SH-SY5Y (cell line): Measurements from ENCODE around the gene HECW1.

Experiments used
- GATA2 ChIP-seq: IDR thresholded peaks from 2 replicates; pipeline ENCODE4 v1.6.1; 2011; ENCODE audit warnings: mild to moderate bottlenecking, low read depth, low read length
- GATA3 ChIP-seq: IDR thresholded peaks from 2 replicates; pipeline ENCODE4 v1.6.1; 2011; ENCODE audit warnings: low read depth, mild to moderate bottlenecking, low read length, moderate library complexity

Gene HECW1

DNA sequence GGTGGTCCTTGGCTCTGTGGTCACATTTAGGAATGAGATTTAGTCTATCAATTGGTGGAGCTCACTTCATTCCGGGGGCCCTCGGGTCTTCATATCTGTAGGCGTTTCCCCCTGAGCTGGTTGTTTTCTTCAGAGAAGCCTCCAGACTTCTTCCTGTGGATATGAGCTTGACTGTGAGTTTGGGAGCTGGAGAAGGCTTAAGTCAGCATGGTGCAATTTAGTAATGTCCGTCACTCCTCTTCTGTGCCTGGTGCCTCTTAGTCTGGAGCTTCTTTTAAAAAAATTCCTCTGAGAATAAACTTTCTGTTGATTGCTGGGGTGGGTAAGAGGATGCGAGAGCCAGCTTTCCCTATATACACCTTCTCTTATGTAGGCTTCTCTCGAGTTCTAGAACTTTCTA, 40.2 kb downstream of the HECW1 start:
- TF ChIP-seq GATA3 (no peak), GATA2 (no peak)

DNA sequence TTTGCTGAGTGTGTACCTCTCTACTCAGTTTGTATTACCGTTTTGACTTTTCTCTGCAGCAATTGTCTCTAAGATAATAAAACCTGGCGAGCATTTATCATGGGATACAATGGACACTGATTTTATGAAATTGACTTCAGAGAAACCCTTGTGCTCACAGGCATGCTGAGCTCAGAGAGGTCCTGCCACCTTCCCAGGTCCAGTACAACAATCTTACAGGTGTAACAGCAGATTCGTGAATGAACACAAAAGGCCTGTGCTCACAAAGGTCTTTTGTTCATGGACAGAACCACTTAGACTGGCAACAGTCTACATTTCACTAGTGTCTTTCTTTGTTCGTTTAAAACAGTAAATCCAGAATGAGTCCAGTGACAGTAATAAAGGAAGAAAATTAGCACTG, 43.2 kb downstream of the HECW1 start:
- TF ChIP-seq GATA3 (no peak), GATA2 (no peak)

DNA sequence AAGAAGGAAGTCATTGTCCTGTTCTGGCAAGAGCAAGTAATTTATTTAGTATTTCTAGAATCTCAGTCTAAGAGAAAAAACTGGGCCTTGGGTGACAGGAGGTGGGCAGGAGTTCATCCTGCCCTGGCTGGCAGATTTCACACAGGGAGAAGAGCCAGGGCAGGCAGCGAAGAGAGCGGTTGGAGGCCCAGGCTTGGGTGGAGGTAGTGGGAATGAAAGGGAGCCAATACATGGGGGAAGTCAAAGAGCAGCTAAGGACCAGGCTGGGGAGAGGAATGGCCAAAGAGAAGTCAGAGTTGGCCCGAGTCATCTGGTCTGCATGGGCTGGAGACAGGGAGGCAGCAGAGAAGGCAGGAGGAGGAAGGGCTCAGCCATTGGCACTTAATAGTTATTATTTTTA, 51.4 kb downstream of the HECW1 start:
- TF ChIP-seq GATA2 (no peak), GATA3 (no peak)

DNA sequence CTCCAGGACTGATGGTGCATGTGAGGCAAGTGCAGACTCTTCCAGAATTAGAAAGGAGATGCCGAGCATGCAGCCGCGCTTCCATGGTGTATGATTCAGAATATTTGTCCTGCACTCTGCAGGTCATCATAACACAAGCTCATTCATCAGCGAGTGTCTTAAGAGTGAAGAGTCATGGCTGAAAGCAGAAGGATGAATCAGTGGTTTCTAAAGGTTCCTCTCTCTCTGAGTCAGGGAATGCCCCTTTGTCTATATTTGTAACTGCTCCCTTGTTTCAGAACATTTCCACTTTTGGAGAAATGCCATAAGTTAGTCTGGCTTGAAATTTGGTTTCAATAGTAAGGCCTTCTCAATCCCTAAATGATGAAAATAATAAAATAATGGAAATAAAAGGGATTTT, 52.3 kb downstream of the HECW1 start:
- TF ChIP-seq GATA3 (no peak), GATA2 (no peak)

DNA sequence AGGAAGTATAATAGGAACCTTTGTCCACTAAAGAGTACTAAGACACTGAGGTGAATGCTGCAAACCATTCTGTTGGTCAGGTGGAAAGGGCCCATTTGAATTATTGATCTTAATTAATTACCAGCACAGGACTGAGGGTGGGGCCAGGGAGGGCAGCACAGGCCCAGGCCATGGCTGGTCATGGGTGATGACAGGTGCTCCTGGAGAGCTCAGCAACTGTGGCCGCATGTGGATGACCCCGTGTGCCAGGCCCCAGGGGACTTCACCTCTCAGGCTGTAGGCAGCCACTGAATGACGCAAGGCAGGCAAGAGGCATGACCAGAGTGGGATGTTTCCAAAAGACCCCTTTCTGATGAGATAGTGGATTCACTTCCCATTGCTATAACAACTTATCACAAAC, 54.2 kb downstream of the HECW1 start:
- TF ChIP-seq GATA3 (no peak), GATA2 (no peak)

DNA sequence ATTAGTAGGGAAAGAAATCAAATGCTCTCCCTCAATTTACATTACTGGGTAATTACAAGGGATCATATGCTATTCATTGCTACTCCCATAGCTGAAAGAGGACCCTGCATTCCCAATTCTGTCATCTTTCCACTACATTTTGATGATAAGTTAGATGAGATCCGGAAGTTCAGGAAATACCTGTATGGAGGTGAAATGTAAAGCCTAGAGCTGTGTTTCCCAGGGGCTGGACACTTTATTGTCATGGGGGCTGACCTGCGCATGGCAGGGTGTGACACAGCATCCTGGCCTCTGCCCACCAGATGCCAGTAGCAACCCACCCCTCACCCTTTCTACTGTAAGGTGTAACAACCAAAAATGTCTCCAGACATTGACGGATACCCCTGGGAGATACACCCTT, 56.6 kb downstream of the HECW1 start:
- TF ChIP-seq GATA3 = no peak
- TF ChIP-seq GATA2 = no peak

DNA sequence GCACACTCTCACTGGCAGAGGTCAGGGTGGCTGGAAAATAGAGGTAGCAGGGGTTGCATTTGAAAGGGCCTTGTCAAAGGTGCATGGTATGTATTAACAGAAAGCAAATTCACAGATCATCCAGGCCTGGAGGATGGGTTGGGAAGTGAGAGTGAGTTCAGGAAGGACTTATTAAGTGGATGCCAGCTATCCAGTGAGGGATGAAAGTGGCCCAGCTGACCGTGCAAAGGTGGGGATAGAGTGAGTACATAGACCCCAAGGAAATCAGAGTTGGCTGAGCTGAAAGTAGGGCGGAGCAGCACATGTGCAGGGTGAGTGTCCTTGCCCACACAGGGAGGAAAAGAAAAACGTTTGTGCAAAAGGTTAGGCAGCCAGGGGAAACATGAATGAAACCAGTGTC, 58.1 kb downstream of the HECW1 start:
- TF ChIP-seq GATA2 = no peak
- no peak for TF ChIP-seq GATA3

DNA sequence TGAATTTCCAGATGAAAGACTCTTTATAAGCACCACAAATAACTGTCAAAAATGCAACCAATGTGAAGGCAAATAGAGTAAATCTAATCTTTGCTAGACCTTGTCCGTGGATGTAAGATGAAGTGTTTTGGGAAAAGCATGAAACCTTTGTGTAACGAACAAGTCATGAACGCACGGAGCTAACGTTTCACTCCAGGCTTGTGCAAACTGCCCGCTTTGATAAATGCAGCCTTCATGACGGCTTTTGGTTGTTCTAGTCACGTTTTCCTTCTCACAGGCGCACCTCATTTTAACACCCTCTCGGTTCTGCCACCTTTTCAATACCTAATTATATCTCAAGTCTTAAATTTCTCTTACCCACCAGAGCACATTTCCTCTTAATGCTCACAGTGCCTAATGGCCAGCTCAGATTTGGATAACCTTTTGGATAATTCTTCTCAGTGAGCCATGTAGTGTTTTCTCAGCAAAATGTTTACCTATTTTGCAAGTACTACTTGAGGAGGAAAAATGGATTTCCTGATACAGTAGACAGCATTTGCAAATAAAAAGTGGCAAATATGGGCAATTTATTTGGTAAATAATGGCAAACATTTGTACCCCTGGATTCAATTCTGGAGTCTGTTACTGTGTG, 63.2 kb downstream of the HECW1 start:
- TF ChIP-seq GATA3 (no peak), GATA2 (no peak)

DNA sequence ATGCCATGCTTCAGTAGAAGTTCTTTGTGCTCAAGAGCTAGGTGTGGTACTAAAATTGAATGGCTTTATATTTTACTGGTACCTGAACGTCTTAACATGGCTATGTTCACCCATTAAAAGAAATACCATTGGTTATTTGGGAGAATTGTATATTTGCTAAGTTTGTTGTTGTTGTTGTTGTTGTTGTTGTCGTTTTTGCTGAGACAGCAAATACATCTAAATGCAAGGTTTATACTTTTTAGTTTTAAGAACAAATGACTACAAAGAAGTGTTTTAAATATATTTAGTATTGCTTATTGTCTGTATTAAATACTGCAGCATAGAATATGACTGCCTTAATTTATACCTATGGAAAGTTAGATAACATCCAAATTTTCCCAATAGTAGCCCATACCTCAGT, 66.9 kb downstream of the HECW1 start:
- TF ChIP-seq GATA2 (no peak), GATA3 (no peak)

DNA sequence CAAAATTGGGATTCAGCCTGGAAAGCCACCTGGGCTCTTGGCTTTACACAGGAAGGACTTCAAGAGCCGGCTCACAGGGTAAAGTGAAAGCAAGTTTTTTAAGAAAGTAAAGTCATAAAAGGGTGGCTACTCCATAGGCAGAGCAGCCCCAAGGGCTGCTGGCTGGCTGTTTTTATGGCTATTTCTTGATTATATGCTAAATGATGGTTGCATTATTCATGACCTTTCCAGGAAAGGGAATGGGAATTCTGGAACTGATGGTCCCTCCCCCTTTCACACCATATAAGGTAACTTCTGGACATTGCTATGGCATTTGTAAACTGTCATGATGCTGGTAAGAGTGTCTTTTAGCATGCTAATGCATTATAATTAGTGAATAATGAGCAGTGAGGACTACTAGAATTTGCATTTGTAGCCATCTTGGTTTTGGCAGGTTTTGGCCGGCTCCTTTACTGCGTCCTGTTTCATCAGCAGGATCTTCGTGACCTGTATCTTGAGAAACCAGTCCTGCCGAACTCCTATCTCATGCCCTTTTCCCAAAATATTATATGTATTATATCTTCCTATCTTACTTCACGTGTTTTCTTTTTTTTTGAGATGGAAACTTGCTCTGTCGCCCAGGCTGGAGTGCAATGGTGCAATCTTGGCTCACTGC, 80.5 kb downstream of the HECW1 start:
- TF ChIP-seq GATA2 = no peak
- no peak for TF ChIP-seq GATA3

DNA sequence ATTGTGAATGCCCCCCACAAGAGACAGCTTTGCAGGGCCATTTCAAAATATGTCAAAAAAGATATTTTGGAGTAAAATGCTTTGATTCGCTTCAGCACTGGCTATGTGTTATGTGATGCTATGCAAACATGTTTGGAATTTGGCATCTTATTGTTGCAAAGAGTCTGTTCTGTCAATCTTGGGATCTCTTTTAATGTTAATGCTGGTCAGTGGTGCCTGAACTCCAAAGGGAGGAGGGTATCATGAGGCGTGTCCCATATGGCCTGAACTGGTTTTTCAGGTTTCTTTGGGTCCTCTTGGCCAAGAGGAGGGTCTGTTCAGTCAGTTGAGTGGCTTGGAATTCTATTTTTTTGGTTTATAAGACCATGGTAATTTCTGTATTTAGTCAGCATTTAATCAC, 81.4 kb downstream of the HECW1 start:
- TF ChIP-seq GATA3 (no peak), GATA2 (no peak)

DNA sequence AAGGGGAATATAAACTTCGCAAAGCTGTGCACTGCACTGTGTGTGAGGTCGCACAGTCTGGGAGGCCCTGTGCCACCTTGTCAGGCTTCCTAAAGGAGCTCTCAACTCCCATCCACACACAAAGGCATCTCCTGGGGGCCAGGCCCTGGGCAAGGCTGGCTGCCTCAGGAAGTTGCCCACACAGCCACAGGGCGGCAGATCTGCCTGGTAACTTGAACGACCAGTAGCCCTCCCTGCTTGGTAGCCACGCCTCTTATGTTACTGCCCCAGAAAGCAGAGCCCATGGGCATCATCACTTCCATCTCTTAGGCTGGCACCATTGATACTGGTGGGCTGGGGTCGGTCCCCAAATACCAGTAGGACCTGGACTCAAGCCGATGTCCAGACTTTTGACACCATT, 82.8 kb downstream of the HECW1 start:
- TF ChIP-seq GATA2 (no peak), GATA3 (no peak)

DNA sequence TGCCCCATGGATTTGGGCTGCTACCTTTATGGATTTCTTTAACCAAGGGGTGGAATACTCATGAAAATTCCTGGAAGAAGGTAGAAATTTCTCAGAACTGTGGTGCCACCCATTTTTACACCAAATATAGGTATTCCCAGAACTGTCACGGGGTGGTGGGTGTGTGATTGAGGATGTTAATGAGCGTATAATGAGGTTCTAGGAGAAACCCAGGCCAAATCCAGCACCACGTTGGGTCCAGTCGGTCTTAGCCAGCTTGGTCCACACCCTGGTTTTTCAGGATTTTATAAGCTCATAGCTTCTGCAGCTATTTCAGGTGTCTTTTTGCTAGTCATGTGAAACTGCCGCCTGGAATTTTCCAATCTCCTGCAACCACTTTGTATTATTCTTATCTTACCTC, 83.3 kb downstream of the HECW1 start:
- TF ChIP-seq GATA3 (no peak), GATA2 (no peak)

DNA sequence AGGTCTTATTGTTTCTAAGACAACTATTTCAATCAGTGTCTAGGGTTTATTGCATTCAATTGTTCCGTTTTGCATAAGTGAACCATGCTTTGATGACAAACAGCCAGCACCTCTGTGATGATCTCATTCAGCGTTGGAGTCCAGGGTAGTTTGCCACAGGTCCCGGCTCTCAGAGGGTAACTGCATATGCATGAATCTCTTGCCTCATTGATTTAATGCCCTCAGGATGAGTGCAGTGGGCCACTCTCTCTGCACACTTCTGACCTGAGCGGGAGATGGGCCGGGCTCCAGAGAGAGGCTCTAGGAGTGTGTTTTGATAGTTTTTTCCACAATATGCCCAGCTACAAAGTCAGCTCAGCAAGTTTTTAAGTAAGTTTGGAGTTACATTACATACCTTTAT, 83.9 kb downstream of the HECW1 start:
- TF ChIP-seq GATA3 (no peak), GATA2 (no peak)

DNA sequence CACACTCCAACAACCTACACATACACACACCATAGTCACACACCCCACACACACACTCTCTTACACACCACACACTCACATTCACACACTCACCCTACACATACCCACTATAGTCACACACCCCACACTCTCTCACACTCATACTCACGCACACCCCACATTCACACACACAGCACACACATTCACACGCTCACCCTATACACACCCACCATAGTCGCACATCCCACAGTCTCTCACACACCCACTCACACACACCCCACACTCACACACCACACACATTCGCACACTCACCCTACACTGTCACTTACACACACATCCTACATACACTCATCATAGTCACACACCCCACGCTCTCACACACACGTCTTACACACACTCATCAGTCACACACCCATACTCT, 85.6 kb downstream of the HECW1 start:
- TF ChIP-seq GATA3 = no peak
- no peak for TF ChIP-seq GATA2
